ENCODE data around the gene VRK2. TPM values are rescaled to one million over a fixed set of nuclear protein-coding genes. Genes with fewer than 3 reads are reported as not detected.

Gene VRK2
- total RNA-seq, 1 donor from 2014 or later: 27.3 TPM

GRCh38 chr2:58025150-58025933 lies 21.3 kb upstream of the VRK2 start:
- no peak for DNase-seq (ENCODE audit: low read depth)
- no peak for TF ChIP-seq CTCF (IDR thresholded peaks at IDR 0.05; ENCODE audit: insufficient read depth, low read length, poor library complexity, severe bottlenecking)
- H3K27me3 ChIP-seq (ENCODE audit: control insufficient read depth, insufficient read depth, low read length): no peaks in the 10 kb centered on the region
- H3K4me3 ChIP-seq (ENCODE audit: low read depth, low read length): no peak overlapping the region
- no peaks in the 10 kb centered on the region for H3K36me3 ChIP-seq (ENCODE audit: control insufficient read depth, insufficient read depth, low read length)

GRCh38 chr2:58027029-58027428 lies 19.6 kb upstream of the VRK2 start:
- Histone ChIP-seq H3K36me3 (ENCODE audit: control insufficient read depth, insufficient read depth, low read length) (no peaks in the 10 kb centered on the region), H3K27me3 (ENCODE audit: control insufficient read depth, insufficient read depth, low read length) (no peaks in the 10 kb centered on the region), H3K4me3 (ENCODE audit: low read depth, low read length) (no peak overlapping the region)
- no peak for TF ChIP-seq CTCF (IDR thresholded peaks at IDR 0.05; ENCODE audit: insufficient read depth, low read length, poor library complexity, severe bottlenecking)
- no peak for DNase-seq (ENCODE audit: low read depth)

GRCh38 chr2:58030771-58031170 lies 15.8 kb upstream of the VRK2 start:
- Histone ChIP-seq H3K4me3 (ENCODE audit: low read depth, low read length) (no peak overlapping the region), H3K36me3 (ENCODE audit: control insufficient read depth, insufficient read depth, low read length) (no peaks in the 10 kb centered on the region), H3K27me3 (ENCODE audit: control insufficient read depth, insufficient read depth, low read length) (no peaks in the 10 kb centered on the region)
- DNase-seq (ENCODE audit: low read depth): no peak
- no peak for TF ChIP-seq CTCF (IDR thresholded peaks at IDR 0.05; ENCODE audit: insufficient read depth, low read length, poor library complexity, severe bottlenecking)

GRCh38 chr2:58032016-58032763 lies 14.4 kb upstream of the VRK2 start:
- H3K27me3 ChIP-seq (ENCODE audit: control insufficient read depth, insufficient read depth, low read length): no peaks in the 10 kb centered on the region
- no peak for TF ChIP-seq CTCF (IDR thresholded peaks at IDR 0.05; ENCODE audit: insufficient read depth, low read length, poor library complexity, severe bottlenecking)

GRCh38 chr2:58032764-58033080 lies 13.9 kb upstream of the VRK2 start:
- no peak for TF ChIP-seq CTCF (IDR thresholded peaks at IDR 0.05; ENCODE audit: insufficient read depth, low read length, poor library complexity, severe bottlenecking)
- no peak for DNase-seq (ENCODE audit: low read depth)
- H3K4me3 ChIP-seq (ENCODE audit: low read depth, low read length): no peak overlapping the region
- H3K27me3 ChIP-seq (ENCODE audit: control insufficient read depth, insufficient read depth, low read length): no peaks in the 10 kb centered on the region
- H3K36me3 ChIP-seq (ENCODE audit: control insufficient read depth, insufficient read depth, low read length): no peaks in the 10 kb centered on the region

More at GRCh38 chr2:58032016-58032763, 14.4 kb upstream of the VRK2 start:
- H3K36me3 ChIP-seq (ENCODE audit: control insufficient read depth, insufficient read depth, low read length): no peaks in the 10 kb centered on the region
- no peak overlapping the region for H3K4me3 ChIP-seq (ENCODE audit: low read depth, low read length)
- no peak for DNase-seq (ENCODE audit: low read depth)

All from kidney epithelial cell (primary cell).